ENCODE results near the gene HAPLN3. TPM values are rescaled to one million over a fixed set of nuclear protein-coding genes. Genes with fewer than 3 reads are reported as not detected.
A peak's percentile ranks its signal among the peaks of the same experiment; 100 is the strongest.

HAPLN3 gene
- total RNA-seq, 6 donors from 2014 or later, result 1.7 to 23.0 (median 4.6) TPM

- 88 to 94% methylated on average over 31 of the region's 31 CpGs for WGBS, 2 donors
- Histone ChIP-seq H3K4me3 (no peak overlapping the region), H3K27me3 (no peaks in the 10 kb centered on the region), H3K4me1 (no peaks in the 10 kb centered on the region), H3K27ac (no peak overlapping the region), H3K36me3 (peaks cover 0 to 9% (median 0%) of the 10 kb centered on the region in 4 donors), H3K9me3 (no peaks in the 10 kb centered on the region)
- peak in 1 of 2 donors; percentile 60 for DNase-seq
- no peak for ATAC-seq (ENCODE audit: low FRiP score in 2 of 2)
- TF ChIP-seq POLR2A (IDR thresholded peaks at IDR 0.05) (no peak), CTCF (IDR thresholded peaks at IDR 0.05) (no peak), POLR2AphosphoS5 (IDR thresholded peaks at IDR 0.05) (no peak), EP300 (IDR thresholded peaks at IDR 0.05) (no peak)
Observed at GRCh38 chr15:88880944-88881740, 14.2 kb downstream of the HAPLN3 start.

GRCh38 chr15:88878720-88879184 is 16.6 kb downstream of the HAPLN3 start:
- no peaks in the 10 kb centered on the region for H3K4me1 ChIP-seq
- TF ChIP-seq EP300 (IDR thresholded peaks at IDR 0.05), result no peak
- peak in 5 of 6 experiments; percentile 15 to 50 (median 41) for TF ChIP-seq CTCF (IDR thresholded peaks at IDR 0.05)
- no peak for TF ChIP-seq POLR2AphosphoS5 (IDR thresholded peaks at IDR 0.05)
- 13 to 78% methylated on average over 1 to 15 of the region's 18 CpGs for WGBS, 2 donors
- H3K4me3 ChIP-seq, result no peak overlapping the region
- DNase-seq (peak; percentile 43 to 80), ATAC-seq (ENCODE audit: low FRiP score in 2 of 2) (peak in 1 of 2 donors; percentile 16)
- no peak overlapping the region for H3K27ac ChIP-seq
- no peaks in the 10 kb centered on the region for H3K27me3 ChIP-seq
- no peaks in the 10 kb centered on the region for H3K9me3 ChIP-seq
- H3K36me3 ChIP-seq, result peaks cover 0 to 3% (median 0%) of the 10 kb centered on the region in 4 donors

GRCh38 chr15:88877906-88878305 is 17.4 kb downstream of the HAPLN3 start:
- TF ChIP-seq POLR2AphosphoS5 (IDR thresholded peaks at IDR 0.05) (no peak), CTCF (IDR thresholded peaks at IDR 0.05) (no peak), EP300 (IDR thresholded peaks at IDR 0.05) (no peak), POLR2A (IDR thresholded peaks at IDR 0.05) (no peak)
- ATAC-seq (ENCODE audit: low FRiP score in 2 of 2), result no peak
- Histone ChIP-seq H3K4me1 (no peaks in the 10 kb centered on the region), H3K27me3 (no peaks in the 10 kb centered on the region), H3K4me3 (no peak overlapping the region), H3K9me3 (no peaks in the 10 kb centered on the region), H3K36me3 (peaks cover 0 to 3% (median 0%) of the 10 kb centered on the region in 4 donors), H3K27ac (no peak overlapping the region)
- DNase-seq, result peak in 1 of 2 donors; percentile 64
- WGBS, 2 donors, result 87 to 97% methylated on average over 11 to 22 of the region's 22 CpGs

GRCh38 chr15:88877415-88877814 is 17.9 kb downstream of the HAPLN3 start:
- Histone ChIP-seq H3K27ac (no peak overlapping the region), H3K4me3 (no peak overlapping the region), H3K36me3 (peaks cover 0 to 3% (median 0%) of the 10 kb centered on the region in 4 donors), H3K27me3 (no peaks in the 10 kb centered on the region), H3K9me3 (no peaks in the 10 kb centered on the region), H3K4me1 (no peaks in the 10 kb centered on the region)
- ATAC-seq (ENCODE audit: low FRiP score in 2 of 2), result no peak
- 60 to 88% methylated on average over 4 to 11 of the region's 11 CpGs for WGBS, 2 donors
- TF ChIP-seq CTCF (IDR thresholded peaks at IDR 0.05), result no peak
- no peak for TF ChIP-seq EP300 (IDR thresholded peaks at IDR 0.05)
- no peak for TF ChIP-seq POLR2AphosphoS5 (IDR thresholded peaks at IDR 0.05)
- no peak for TF ChIP-seq POLR2A (IDR thresholded peaks at IDR 0.05)
- DNase-seq, result peak in 1 of 2 donors; percentile 48

All from upper lobe of left lung (tissue), 6 donors.